H1 (cell line): Measurements from ENCODE around the gene SEC14L6. TPM values are rescaled to one million over a fixed set of nuclear protein-coding genes. Genes with fewer than 3 reads are reported as not detected.

ENCODE experiments used
- BACH1 ChIP-seq: IDR thresholded peaks from 2 replicates; pipeline ENCODE4 v1.6.1; 2012; ENCODE audit warnings: low read length, improper control_type of control experiment
- CEBPB ChIP-seq: IDR thresholded peaks from 2 replicates; pipeline ENCODE4 v1.6.1; 2012; ENCODE audit warnings: low read depth, low read length
- CREB1 ChIP-seq: IDR thresholded peaks from 2 replicates; pipeline ENCODE4 v1.6.1; 2012; ENCODE audit warnings: inconsistent platforms
- POU5F1 ChIP-seq: IDR thresholded peaks from 2 replicates; pipeline ENCODE4 v1.6.1; 2011; ENCODE audit warnings: low read depth, mild to moderate bottlenecking, low read length, moderate library complexity
- RNF2 ChIP-seq: fragments of 200-900, 300-1000 bp; sonication (generic); IDR thresholded peaks from 2 replicates; pipeline ENCODE4 v1.7.1; 2016; ENCODE audit warnings: borderline replicate concordance, low read depth, mild to moderate bottlenecking, antibody characterized with exemption, low read length; ENCODE audit not compliant: poor library complexity, severe bottlenecking; ENCODE audit errors: missing control alignments
- TEAD4 ChIP-seq: IDR thresholded peaks from 2 replicates; pipeline ENCODE4 v1.6.1; 2012; ENCODE audit warnings: low read depth, low read length, inconsistent platforms, mixed read lengths
- polyA plus RNA-seq, 7 experiments: library from polyadenylated mRNA; depleted of rRNA in 3 of 7; stranded (reverse) in 5 of 7; unstranded in 2 of 7; fragments of >200 nt in 5 of 7; fragments of 200-250 nt in 2 of 7; gene quantifications; 1 replicate in 5 of 7; 2 replicates in 1 of 7; 4 replicates in 1 of 7; pipeline versions ENCODE4 v1.2.1 to v1.2.3, GENCODE V29; 2011 to 2013; ENCODE audit warnings: missing spikeins in 2 of 7, mixed read lengths in 2 of 7
- total RNA-seq: library from RNA; stranded (reverse); fragmentation: NEBNext Ultra II Directional; extraction: Animal tissue kit (Norgen Biotek cat#: 25700); gene quantifications from 2 replicates; pipeline ENCODE4 v1.2.1, GENCODE V29; 2021

Gene SEC14L6
- total and polyA plus RNA-seq, 2 of the 8 experiments (the other 6 are each of a cell fraction or from before 2014, with no cell fraction given), result 0.63 to 2.1 TPM

- TF ChIP-seq RNF2 (no peak), BACH1 (no peak), CREB1 (no peak), TEAD4 (no peak), POU5F1 (no peak), CEBPB (no peak)
These were observed 48.9 kb downstream of the SEC14L6 start (continued) for GRCh38 chr22:30497466-30498150.
